Activated T-cell treated with anti-CD3 and anti-CD28 coated beads for 1 hour (primary cell): ENCODE results near the gene B4GALNT1.
"Not testable (repeated sequence)": the region's sequence is repeated elsewhere in the genome, so short reads cannot be mapped to it uniquely, and the experiment has no call there.

ENCODE experiments used
- DNase-seq: peaks from one replicate; pipeline ENCODE4 v3.0.0-alpha.2; 2020; ENCODE audit warnings: low read depth

Gene B4GALNT1

GRCh38 chr12:57637364-57637763 lies 4.4 kb upstream of the B4GALNT1 start:
- no peak for DNase-seq

GRCh38 chr12:57636731-57637130 lies 3.7 kb upstream of the B4GALNT1 start:
- DNase-seq = not testable (repeated sequence)

- DNase-seq = no peak
These were observed 686 bp downstream of the B4GALNT1 start for GRCh38 chr12:57632073-57632957.

GRCh38 chr12:57631566-57632072 lies 1.4 kb downstream of the B4GALNT1 start:
- DNase-seq = no peak

- DNase-seq = no peak
These were observed 2.0 kb downstream of the B4GALNT1 start for GRCh38 chr12:57630891-57631433.

GRCh38 chr12:57629897-57630471 lies 3.0 kb downstream of the B4GALNT1 start:
- DNase-seq = no peak

- DNase-seq = no peak
These were observed 4.5 kb downstream of the B4GALNT1 start for GRCh38 chr12:57628280-57629191.

GRCh38 chr12:57627501-57628279 lies 5.3 kb downstream of the B4GALNT1 start:
- DNase-seq = no peak

- DNase-seq = no peak
These were observed 6.0 kb downstream of the B4GALNT1 start for GRCh38 chr12:57626921-57627445.

GRCh38 chr12:57626111-57626920 lies 6.7 kb downstream of the B4GALNT1 start:
- no peak for DNase-seq

- DNase-seq = no peak
These were observed 7.6 kb downstream of the B4GALNT1 start for GRCh38 chr12:57625261-57626032.

GRCh38 chr12:57624441-57625220 lies 8.4 kb downstream of the B4GALNT1 start:
- DNase-seq = no peak

- DNase-seq = no peak
These were observed 9.1 kb downstream of the B4GALNT1 start for GRCh38 chr12:57623811-57624390.

GRCh38 chr12:57623385-57623784 lies 9.6 kb downstream of the B4GALNT1 start:
- DNase-seq = no peak

GRCh38 chr12:57622293-57623245 lies 10.4 kb downstream of the B4GALNT1 start:
- no peak for DNase-seq

- peak; percentile 61 for DNase-seq
These were observed 11.3 kb downstream of the B4GALNT1 start for GRCh38 chr12:57621497-57622292.
